Epithelial cell of esophagus (primary cell): ENCODE data around the gene PSMA1.
"Not testable (repeated sequence)": the region's sequence is repeated elsewhere in the genome, so short reads cannot be mapped to it uniquely, and the experiment has no call there.

Experiments
- DNase-seq: peaks from one replicate; pipeline ENCODE4 v3.0.0; 2010; ENCODE audit warnings: low read depth
- H3K4me3 ChIP-seq: 2 replicates; pipeline ENCODE4 v1.5.1; 2011; ENCODE audit warnings: mild to moderate bottlenecking, low read length, control low read depth
- CTCF ChIP-seq: IDR thresholded peaks from 2 replicates; pipeline ENCODE4 v1.5.1; 2011; ENCODE audit warnings: low read depth, mild to moderate bottlenecking, low read length, control low read depth, inconsistent platforms; ENCODE audit not compliant: insufficient read depth; ENCODE audit errors: missing control alignments

The PSMA1 gene

GRCh38 chr11:14542324-14542723, 22.1 kb upstream of the PSMA1 start:
- no peak overlapping the region for H3K4me3 ChIP-seq
- no peak for DNase-seq
- TF ChIP-seq CTCF: no peak

DNA sequence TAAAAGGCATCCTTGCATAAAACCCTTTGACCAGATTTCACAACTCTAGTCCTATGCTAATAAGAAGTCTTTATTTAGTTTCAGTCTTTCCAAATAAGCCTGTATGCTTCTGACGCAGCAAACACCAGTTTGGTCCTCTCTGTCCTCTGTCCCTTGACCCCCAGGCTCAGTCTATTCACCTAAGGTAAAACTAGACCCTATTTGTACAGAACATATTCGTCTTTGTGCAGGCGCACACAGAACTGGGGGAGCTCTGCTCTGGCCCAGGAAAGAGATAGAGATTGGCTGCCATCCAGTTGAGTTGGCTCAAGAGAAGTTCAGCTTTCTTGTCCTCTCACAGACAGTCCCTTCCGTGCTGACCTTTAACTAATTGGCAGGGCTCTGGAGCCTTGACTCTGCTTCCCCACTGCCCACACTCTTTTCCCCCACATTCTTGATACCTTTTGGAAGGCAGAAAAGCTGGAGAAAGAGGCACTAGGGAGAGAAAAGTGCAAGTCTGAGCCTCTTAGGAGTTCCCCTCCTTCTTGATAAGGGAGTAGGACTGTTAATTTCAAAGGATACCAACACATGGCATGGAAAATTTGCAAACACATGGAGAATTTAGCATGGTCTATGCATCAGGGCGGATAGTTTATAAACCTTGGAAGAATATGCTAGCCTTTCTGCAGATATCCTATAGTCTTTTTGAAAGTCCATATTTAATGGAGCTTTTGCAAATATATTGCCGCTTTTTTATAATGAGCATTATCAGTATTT, 21.2 kb upstream of the PSMA1 start:
- DNase-seq: no peak
- H3K4me3 ChIP-seq: no peak overlapping the region
- TF ChIP-seq CTCF: no peak

GRCh38 chr11:14539982-14540421, 19.8 kb upstream of the PSMA1 start:
- TF ChIP-seq CTCF: no peak
- DNase-seq: no peak
- no peak overlapping the region for H3K4me3 ChIP-seq

GRCh38 chr11:14538926-14539554, 18.9 kb upstream of the PSMA1 start:
- TF ChIP-seq CTCF: no peak
- no peak for DNase-seq
- no peak overlapping the region for H3K4me3 ChIP-seq

- H3K4me3 ChIP-seq: no peak overlapping the region
- TF ChIP-seq CTCF: no peak
- no peak for DNase-seq
These were observed 18.2 kb upstream of the PSMA1 start for GRCh38 chr11:14538271-14538925.

DNA sequence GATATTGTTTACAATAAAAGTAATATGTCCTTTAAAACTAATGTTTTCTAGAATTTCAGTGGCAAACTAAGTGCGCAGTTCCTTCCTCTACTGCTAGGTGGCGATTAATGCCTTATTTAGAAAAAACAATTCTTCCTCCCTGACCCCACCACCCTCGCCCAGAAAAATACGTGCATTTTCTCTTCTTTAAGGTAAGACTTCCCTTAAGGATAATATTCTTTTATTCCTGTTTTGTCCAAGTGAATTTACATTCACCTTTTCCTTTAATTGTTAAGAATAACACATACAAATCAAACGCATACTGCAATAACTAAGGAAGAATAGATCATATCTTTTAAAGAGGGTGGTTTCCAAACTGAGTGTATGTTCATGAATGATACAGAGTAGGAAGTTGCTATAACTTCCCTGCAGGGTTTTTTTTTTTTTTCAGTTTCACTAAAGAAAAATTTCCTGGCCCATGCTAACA, 17.0 kb upstream of the PSMA1 start:
- peak; percentile 22 for DNase-seq
- TF ChIP-seq CTCF: peak; percentile 73
- no peak overlapping the region for H3K4me3 ChIP-seq

- not testable (repeated sequence) for DNase-seq
These were observed 15.0 kb upstream of the PSMA1 start for GRCh38 chr11:14535166-14535565.

More at GRCh38 chr11:14535166-14535565, 15.0 kb upstream of the PSMA1 start:
- not testable (repeated sequence) for H3K4me3 ChIP-seq
